Stimulated activated CD4-positive, alpha-beta T cell treated with anti-CD3 and anti-CD28 coated beads, TNF-alpha, amount 100 ng/mL, for 1 hour (primary cell): ENCODE results near the gene MS4A10.
"Not testable (repeated sequence)": the region's sequence is repeated elsewhere in the genome, so short reads cannot be mapped to it uniquely, and the experiment has no call there.

Source experiments
- DNase-seq, 3 donors: peaks; one replicate each; pipeline ENCODE4 v3.0.0-alpha.2; 2020; ENCODE audit warnings: low read depth in 3 of 3, low spot score in 1 of 3

MS4A10 gene

DNA sequence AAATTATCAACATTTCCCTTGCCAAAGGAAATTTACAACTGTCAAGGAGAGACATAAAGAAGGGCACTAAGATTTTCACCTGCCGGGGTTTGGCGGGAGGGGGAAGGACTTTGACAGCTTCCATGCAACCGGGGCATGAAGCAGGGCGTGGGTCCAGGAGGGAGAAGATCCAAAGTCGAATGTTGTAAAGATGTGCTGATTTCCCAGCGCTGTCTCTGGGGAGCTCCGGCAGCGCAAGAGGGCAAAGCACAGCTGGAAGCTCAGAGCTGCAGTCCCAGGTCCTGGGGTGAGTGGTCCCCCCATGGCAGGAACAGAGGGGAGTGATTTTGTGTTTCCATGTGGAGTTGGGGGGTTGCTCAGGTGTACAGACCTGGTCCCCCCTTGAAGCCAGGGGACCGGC lies at the start of gene MS4A10:
TSS of gene MS4A10 (plus strand) at position 198 of the 400 bp plus-strand sequence. CDS start 5,003 bp downstream, outside the sequence.
- DNase-seq = no peak

- no peak for DNase-seq
These were observed 46.0 kb upstream of the MS4A10 start for GRCh38 chr11:60739114-60739513.

GRCh38 chr11:60740573-60740972 lies 44.6 kb upstream of the MS4A10 start:
- no peak for DNase-seq

DNA sequence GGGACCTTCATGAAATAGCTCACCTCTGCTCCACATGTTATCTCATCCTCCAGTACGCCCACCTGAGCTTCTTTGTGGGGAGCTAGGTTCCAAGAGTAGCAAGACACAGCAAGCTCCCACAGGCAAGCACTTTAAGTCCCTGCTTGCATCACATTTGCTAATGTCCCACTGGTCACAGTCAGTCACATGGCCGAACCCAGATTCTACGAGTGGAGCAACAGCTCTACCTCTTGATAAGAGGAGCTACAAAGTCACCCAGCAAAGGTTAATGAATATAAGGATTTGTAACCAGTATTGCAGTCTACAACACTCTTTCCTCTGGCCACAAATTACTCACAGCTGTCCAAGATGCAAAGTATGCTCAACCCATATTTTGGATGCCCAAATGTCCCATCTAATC lies 43.7 kb upstream of the MS4A10 start:
- DNase-seq = no peak

GRCh38 chr11:60743058-60743457 lies 42.1 kb upstream of the MS4A10 start:
- DNase-seq = no peak

DNA sequence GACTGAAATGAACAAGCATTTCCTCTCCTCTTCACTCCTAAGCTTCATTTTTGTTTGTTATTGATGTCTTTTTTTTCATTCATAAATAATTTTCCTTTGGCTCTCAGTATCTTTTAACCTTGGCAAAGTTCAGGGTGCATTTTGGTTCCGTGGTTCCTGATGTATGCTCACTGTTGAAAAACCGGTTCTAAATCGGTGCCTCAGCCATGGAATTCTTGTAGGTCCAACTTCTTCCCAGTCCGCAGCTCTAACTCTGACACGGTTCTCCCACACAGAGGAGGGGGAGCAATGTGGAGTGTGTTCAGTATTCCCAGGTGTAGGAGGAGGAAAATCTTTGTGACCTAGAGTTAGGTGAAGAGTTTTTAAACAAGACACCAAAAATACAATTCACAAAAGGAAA lies 41.0 kb upstream of the MS4A10 start:
- DNase-seq = no peak

- no peak for DNase-seq
These were observed 37.7 kb upstream of the MS4A10 start for GRCh38 chr11:60747359-60747873.

DNA sequence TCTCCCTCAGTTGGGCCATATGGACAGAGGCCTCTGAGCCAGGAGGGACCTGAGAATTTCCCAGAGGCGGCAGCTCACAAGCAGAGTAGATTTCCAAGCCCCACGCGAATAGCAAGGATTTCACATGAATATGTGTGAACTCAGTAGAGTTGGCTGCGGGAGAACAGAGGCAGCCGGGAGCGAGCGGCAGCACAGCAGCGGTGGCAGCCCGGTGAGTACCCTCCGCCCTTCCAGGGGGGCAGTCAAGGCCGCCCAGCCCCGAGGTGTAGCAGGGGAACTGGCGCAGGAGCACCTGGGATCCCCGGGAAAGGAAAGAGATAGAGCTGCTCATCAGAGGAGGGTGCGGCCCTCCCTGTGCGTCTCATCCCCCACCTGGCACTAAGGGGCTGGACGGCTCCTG lies 36.9 kb upstream of the MS4A10 start:
- DNase-seq = no peak

DNA sequence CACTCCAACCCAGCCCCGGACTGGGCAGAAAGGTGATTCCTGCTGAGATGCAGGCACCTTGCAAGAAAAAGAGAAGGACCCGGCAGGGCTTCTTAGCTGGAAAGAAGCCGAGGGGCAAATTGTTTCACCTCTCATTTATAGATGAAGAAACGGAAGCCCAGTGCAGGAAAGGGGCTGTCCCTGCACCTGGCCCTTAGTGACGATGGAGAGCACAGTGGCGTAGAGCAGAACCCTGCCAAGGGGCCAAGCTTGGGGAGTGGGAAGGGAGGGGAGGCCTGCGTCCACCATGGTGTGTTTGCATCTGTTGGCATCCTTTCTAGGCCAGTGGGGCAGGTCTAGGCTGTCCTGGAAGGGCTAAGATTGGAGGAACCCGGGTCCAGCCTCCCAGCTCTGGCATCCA lies 36.3 kb upstream of the MS4A10 start:
- no peak for DNase-seq

DNA sequence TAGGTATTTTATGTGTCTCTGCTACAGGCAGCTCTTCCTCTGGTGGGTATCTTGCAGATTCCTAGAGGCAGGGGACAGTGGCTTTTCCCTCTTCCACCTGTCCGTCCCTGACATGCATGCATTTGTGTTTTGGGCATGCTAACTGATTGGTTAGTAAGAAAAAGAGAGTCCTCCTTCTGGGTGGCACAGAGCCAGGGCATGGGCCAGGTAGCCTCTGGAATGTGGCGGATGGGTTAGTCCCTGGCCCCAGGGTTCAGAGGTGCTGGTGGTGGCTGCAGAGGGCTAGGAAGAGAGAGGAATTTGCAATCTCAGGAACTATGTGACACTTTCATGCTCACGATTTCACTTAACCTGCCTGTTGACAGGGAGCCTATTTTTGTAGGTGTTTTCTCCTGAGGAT lies 34.2 kb upstream of the MS4A10 start:
- DNase-seq = no peak

DNA sequence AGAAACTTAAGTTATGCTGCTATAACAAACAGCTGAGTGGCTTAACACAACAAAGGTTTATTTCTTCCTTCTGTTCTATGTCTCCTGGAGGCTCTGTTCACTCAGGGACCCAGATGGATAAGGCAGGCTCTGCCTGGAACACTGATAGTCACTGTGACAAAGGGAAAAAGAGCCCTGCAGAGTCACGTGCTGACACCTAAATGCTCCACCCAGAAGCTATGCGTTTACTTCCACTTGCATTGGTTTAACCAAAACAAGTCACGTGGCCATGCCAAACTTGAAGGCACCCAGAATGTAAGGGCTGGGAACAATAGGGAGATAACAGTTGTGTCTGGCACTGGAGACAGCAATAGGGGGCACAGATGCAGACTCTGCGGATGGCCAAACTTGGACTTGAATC lies 31.8 kb upstream of the MS4A10 start:
- DNase-seq = no peak

GRCh38 chr11:60754887-60755286 lies 30.2 kb upstream of the MS4A10 start:
- DNase-seq = no peak

GRCh38 chr11:60756307-60757032 lies 28.7 kb upstream of the MS4A10 start, which contains the start of gene MS4A15:
Gene MS4A15, plus strand, starts transcription at chr11:60756867. Its CDS starts 6,867 bp downstream, at chr11:60763734.
- no peak for DNase-seq

- DNase-seq = no peak
These were observed 27.8 kb upstream of the MS4A10 start for GRCh38 chr11:60757231-60757800.

- DNase-seq = not testable (repeated sequence)
These were observed 26.5 kb upstream of the MS4A10 start for GRCh38 chr11:60758671-60759070.

DNA sequence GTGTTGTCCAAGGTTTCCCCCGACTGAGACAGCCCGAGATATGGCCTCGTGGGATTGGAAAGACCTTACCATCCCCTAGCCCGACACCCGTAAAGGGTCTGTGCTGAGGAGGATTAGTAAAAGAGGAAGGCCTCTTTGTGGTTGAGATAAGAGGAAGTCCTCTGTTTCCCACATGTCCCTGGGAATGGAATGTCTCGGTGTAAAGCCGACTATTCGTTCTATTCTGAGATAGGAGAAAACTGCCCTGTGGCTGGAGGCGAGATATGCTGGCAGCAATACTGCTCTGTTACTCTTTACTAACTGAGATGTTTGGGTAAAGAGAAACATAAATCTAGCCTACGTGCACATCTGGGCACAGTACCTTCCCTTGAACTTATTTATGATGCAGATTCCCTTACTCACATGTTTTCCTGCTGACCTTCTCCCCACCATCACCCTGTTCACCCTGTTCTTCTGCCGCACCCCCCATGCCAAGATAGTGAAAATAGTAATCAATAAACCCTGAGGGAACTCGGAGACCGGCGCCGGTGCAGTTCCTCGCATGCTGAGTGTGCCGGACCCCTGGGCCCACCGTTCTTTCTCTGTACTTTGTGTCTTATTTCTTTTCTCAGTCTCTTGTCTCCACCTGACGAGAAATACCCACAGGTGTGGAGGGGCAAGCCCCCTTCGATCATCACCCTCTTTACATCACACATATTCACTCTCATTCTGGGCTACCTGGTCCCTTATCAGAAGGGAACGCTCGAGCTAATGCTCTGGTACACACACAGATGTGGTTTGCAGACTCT lies 25.5 kb upstream of the MS4A10 start:
- DNase-seq = not testable (repeated sequence)

DNA sequence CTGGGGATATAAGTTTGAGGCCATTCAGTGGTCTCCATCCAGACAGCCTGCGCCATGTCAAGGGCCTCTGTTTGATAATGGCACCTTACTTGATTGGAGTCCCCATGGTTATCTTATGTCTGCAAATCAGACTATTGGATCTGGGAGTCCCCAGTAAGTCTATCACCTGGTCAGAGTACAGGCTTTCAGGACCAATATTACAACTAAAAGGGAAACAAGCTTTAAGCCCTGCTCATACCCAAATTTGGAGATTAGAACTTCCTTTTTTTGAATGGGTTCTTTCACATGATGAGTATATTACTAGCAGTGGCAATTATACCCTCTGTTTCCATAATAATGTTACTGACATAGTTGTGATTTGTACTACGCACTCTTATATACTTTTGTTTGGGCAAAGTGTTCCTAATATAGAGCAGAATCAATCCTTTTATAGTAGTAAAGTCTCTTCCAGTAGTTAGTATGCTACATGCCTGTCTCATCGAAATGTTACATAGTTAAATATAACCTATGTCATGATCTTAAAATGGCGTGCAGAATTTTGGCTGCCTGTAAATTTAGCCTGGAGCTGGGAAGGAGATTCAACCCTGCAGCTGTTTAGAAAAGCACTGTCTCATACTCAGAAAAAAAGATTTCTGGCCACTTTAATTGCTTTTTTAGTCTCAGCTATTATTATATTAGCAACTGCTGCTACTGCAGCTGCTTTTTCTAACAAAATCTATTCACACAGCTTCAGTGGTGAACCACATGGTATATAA lies 23.5 kb upstream of the MS4A10 start:
- no peak for DNase-seq

- no peak for DNase-seq
These were observed 22.1 kb upstream of the MS4A10 start for GRCh38 chr11:60762851-60763691.

DNA sequence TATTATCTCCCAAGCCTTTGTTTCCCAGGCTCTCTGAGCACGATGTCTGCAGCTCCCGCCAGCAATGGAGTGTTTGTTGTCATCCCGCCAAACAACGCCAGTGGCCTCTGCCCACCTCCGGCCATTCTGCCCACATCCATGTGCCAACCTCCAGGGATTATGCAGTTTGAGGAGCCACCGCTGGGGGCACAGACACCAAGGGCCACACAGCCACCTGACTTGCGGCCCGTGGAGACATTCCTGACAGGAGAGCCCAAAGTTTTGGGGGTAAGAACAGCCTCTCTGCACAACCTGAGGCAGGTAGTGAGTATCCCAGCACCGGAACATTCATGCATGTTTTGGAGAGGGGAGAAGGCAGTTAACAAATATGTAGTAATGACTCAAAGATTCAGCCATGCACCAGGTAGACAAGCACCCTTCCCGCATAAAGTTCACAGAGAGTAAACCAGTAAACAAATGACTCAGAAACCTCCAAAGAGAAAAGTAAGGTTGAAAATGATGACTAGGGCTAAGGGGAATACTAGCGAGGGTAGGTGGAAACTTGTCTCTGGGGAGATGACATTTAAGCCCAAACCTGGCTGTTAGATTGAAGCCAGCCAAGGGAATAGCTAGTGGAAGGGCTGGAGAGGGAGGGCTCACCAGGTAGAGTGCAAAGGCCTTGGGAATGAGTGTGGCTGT lies 21.3 kb upstream of the MS4A10 start:
- DNase-seq = no peak

DNA sequence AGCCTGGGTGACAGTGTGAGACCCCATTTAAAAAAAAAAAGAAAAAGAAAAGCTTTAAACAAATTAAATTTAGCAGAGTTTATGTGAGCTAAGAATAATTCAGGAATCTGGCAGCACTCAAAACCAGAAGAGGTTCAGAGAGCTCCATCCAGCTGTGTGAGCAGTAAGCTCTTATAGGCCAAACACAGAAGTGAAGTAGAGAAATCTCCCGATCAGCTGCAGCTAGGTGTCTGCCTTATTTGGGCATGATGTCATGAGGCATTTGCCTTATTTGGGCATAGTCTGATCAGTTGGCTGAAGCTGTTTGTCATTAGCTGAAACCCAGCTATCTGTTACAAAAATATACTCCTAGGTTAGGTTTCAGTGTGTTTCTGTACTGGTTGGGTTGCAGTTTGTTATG lies 20.3 kb upstream of the MS4A10 start:
- DNase-seq = no peak
